Activated B cell treated with CpG ODN at 0.5 μM for 24 hours (primary cell): ENCODE measurements around the gene ASPDH. TPM values are rescaled to one million over a fixed set of nuclear protein-coding genes. Genes with fewer than 3 reads are reported as not detected.

Source experiments
- ATAC-seq: fragments of 200-7000 bp; cut with Tn5 transposase; one replicate; pipeline ENCODE4 v1.10.0; 2021; ENCODE audit warnings: low read depth, mild to moderate bottlenecking, moderate library complexity
- CTCF ChIA-PET: fragments of 350-600 bp; sonication (Branson Sonifier 250); formaldehyde crosslinking; loops from one replicate; lab custom pipeline; 2021; ENCODE audit warnings: antibody characterized with exemption; lab: Charles Lee
- POLR2A ChIA-PET: fragments of 350-600 bp; sonication (Branson Sonifier 250); formaldehyde crosslinking; loops from one replicate; lab custom pipeline; 2021; ENCODE audit warnings: antibody characterized with exemption; lab: Charles Lee
- DNase-seq: peaks from one replicate; pipeline ENCODE4 v3.0.0; 2022
- H3K27ac Mint-ChIP-seq: one replicate; pipeline ENCODE4 v1.8.0; 2020; ENCODE audit warnings: mixed read lengths
- H3K27me3 Mint-ChIP-seq: one replicate; pipeline ENCODE4 v1.8.0; 2021; ENCODE audit warnings: mixed read lengths
- H3K36me3 Mint-ChIP-seq: one replicate; pipeline ENCODE4 v1.8.0; 2021; ENCODE audit warnings: low read depth, mixed read lengths
- H3K4me1 Mint-ChIP-seq: one replicate; pipeline ENCODE4 v1.8.0; 2021; ENCODE audit warnings: mixed read lengths
- H3K4me3 Mint-ChIP-seq: one replicate; pipeline ENCODE4 v1.8.0; 2020; ENCODE audit warnings: mild to moderate bottlenecking, mixed read lengths
- H3K9me3 Mint-ChIP-seq: one replicate; pipeline ENCODE4 v1.8.0; 2020; ENCODE audit warnings: mixed read lengths
- CTCF ChIP-seq: fragments of 200-600 bp; IDR thresholded peaks from one replicate; pipeline ENCODE4 v1.8.0; 2022; ENCODE audit warnings: antibody characterized with exemption, mild to moderate bottlenecking
- intact Hi-C: fragments of 100-400 bp; cut with micrococcal nuclease; formaldehyde crosslinking; loops from one replicate; pipeline ENCODE4 v1.15.1; 2024
- total RNA-seq: library from RNA; stranded (reverse); gene quantifications from 2 replicates; pipeline ENCODE4 v1.2.3, GENCODE V29; 2022

The ASPDH gene
- total RNA-seq, 1 donor from 2014 or later: not detected

GRCh38 chr19:50515168-50515561 lies 1.5 kb upstream of the ASPDH start:
- Mint-ChIP-seq H3K36me3 (peaks cover 3% of the 10 kb centered on the region), H3K27ac (no peak overlapping the region), H3K4me3 (no peak overlapping the region), H3K9me3 (no peaks in the 10 kb centered on the region), H3K27me3 (peaks cover 5% of the 10 kb centered on the region), H3K4me1 (peaks cover 13% of the 10 kb centered on the region)
- intact Hi-C loops: no loop called here
- ChIA-PET CTCF (no interaction called here), POLR2A (no interaction called here)
- no peak for TF ChIP-seq CTCF
- ATAC-seq (no peak), DNase-seq (no peak)

GRCh38 chr19:50514346-50515167 lies 844 bp upstream of the ASPDH start:
- H3K4me3 Mint-ChIP-seq: no peak overlapping the region

GRCh38 chr19:50512999-50513745 lies 541 bp downstream of the ASPDH start:
- no peak overlapping the region for H3K27ac Mint-ChIP-seq
- ChIA-PET CTCF (no interaction called here), POLR2A (no interaction called here)
- no peaks in the 10 kb centered on the region for H3K9me3 Mint-ChIP-seq
- no peak overlapping the region for H3K4me3 Mint-ChIP-seq
- peaks cover 5% of the 10 kb centered on the region for H3K36me3 Mint-ChIP-seq
- ATAC-seq: no peak
- TF ChIP-seq CTCF: no peak
- peaks cover 13% of the 10 kb centered on the region for H3K4me1 Mint-ChIP-seq
- intact Hi-C loops: no loop called here
- no peak for DNase-seq
- H3K27me3 Mint-ChIP-seq: peaks cover 5% of the 10 kb centered on the region

More at GRCh38 chr19:50514346-50515167, 844 bp upstream of the ASPDH start:
- Mint-ChIP-seq H3K9me3 (no peaks in the 10 kb centered on the region), H3K4me1 (peaks cover 13% of the 10 kb centered on the region), H3K27ac (no peak overlapping the region), H3K36me3 (peaks cover 3% of the 10 kb centered on the region), H3K27me3 (peaks cover 5% of the 10 kb centered on the region)
- ChIA-PET CTCF (no interaction called here), POLR2A (no interaction called here)
- DNase-seq (no peak), ATAC-seq (no peak)
- no peak for TF ChIP-seq CTCF
- intact Hi-C loops: no loop called here

- TF ChIP-seq CTCF: no peak
- Mint-ChIP-seq H3K9me3 (no peaks in the 10 kb centered on the region), H3K27me3 (peaks cover 5% of the 10 kb centered on the region), H3K36me3 (peaks cover 8% of the 10 kb centered on the region), H3K4me3 (no peak overlapping the region), H3K4me1 (peaks cover 13% of the 10 kb centered on the region), H3K27ac (no peak overlapping the region)
- intact Hi-C loops: no loop called here
- ATAC-seq (no peak), DNase-seq (no peak)
- CTCF ChIA-PET: no interaction called here
- POLR2A ChIA-PET: interaction anchor here (0.6 to 2.0 kb wide), 6 partner anchors 96 to 633 kb away, joined by 3 to 12 read pairs (median 6); partner anchors contain the start of genes NR1H2 and NUP62
Measured at GRCh38 chr19:50512112-50512998, 1.4 kb downstream of the ASPDH start.
